GM11168 (cell line): ENCODE results near the gene LIPM.

ENCODE experiments used
- in situ Hi-C: fragments of 300-500 bp; cut with MboI; formaldehyde crosslinking; loops from one replicate; pipeline ENCODE4 v1.12.0; 2022; ENCODE audit warnings: low sequenced_read_pairs; ENCODE audit not compliant: unreplicated experiment

The LIPM gene

GRCh38 chr10:88835096-88835909 lies 32.8 kb downstream of the LIPM start:
- in situ Hi-C loops, result loop anchor here (5.0 to 25.0 kb wide), 2 partner anchors 92 to 377 kb away; partner anchors contain the start of gene CH25H

GRCh38 chr10:88835910-88836221 lies 33.3 kb downstream of the LIPM start:
- in situ Hi-C loops, result loop anchor here (5.0 to 25.0 kb wide), 2 partner anchors 91 to 376 kb away; partner anchors contain the start of gene CH25H

- in situ Hi-C loops, result loop anchor here (5.0 to 25.0 kb wide), 2 partner anchors 90 to 375 kb away; partner anchors contain the start of gene CH25H
Observed at GRCh38 chr10:88837632-88838031, 35.1 kb downstream of the LIPM start.

- in situ Hi-C loops, result loop anchor here (5.0 to 25.0 kb wide), 2 partner anchors 88 to 373 kb away; partner anchors contain the start of gene CH25H
Observed at GRCh38 chr10:88838766-88839350, 36.3 kb downstream of the LIPM start.

GRCh38 chr10:88840104-88840503 lies 37.6 kb downstream of the LIPM start:
- in situ Hi-C loops, result loop anchor here (25.0 kb wide), 1 partner anchor 372 kb away; the partner anchor contains the start of gene CH25H

- in situ Hi-C loops, result loop anchor here (25.0 kb wide), 1 partner anchor 371 kb away; the partner anchor contains the start of gene CH25H
Observed at GRCh38 chr10:88840881-88841280, 38.4 kb downstream of the LIPM start.

- in situ Hi-C loops, result loop anchor here (25.0 kb wide), 1 partner anchor 371 kb away; the partner anchor contains the start of gene CH25H
Observed at GRCh38 chr10:88841316-88842111, 39.0 kb downstream of the LIPM start.

- in situ Hi-C loops, result loop anchor here (25.0 kb wide), 1 partner anchor 369 kb away; the partner anchor contains the start of gene CH25H
Observed at GRCh38 chr10:88843171-88843570, 40.6 kb downstream of the LIPM start.

GRCh38 chr10:88848499-88848898 lies 46.0 kb downstream of the LIPM start:
- in situ Hi-C loops, result loop anchor here (25.0 kb wide), 1 partner anchor 364 kb away; the partner anchor contains the start of gene CH25H

GRCh38 chr10:88849234-88849633 lies 46.7 kb downstream of the LIPM start:
- in situ Hi-C loops, result loop anchor here (25.0 kb wide), 1 partner anchor 363 kb away; the partner anchor contains the start of gene CH25H

- in situ Hi-C loops, result no loop called here
Observed at GRCh38 chr10:88850712-88851111, 48.2 kb downstream of the LIPM start.

GRCh38 chr10:88851706-88852105 lies 49.2 kb downstream of the LIPM start, which contains the start of gene ANKRD22:
TSS of gene ANKRD22 (minus strand) at chr10:88851844. CDS start at chr10:88851607, 237 bp downstream.
- in situ Hi-C loops, result no loop called here

- in situ Hi-C loops, result no loop called here
Observed at GRCh38 chr10:88852327-88852726, 49.8 kb downstream of the LIPM start.

- in situ Hi-C loops, result no loop called here
Observed at GRCh38 chr10:88853155-88853881, 50.8 kb downstream of the LIPM start.

GRCh38 chr10:88854684-88855083 lies 52.2 kb downstream of the LIPM start:
- in situ Hi-C loops, result no loop called here

- in situ Hi-C loops, result no loop called here
Observed at GRCh38 chr10:88857831-88858230, 55.3 kb downstream of the LIPM start.

- in situ Hi-C loops, result no loop called here
Observed at GRCh38 chr10:88858491-88858890, 56.0 kb downstream of the LIPM start.

GRCh38 chr10:88861036-88861435 lies 58.5 kb downstream of the LIPM start:
- in situ Hi-C loops, result no loop called here

GRCh38 chr10:88865281-88865876 lies 62.8 kb downstream of the LIPM start:
- in situ Hi-C loops, result no loop called here
